ENCODE data around the gene JAML.
A peak's percentile ranks its signal among the peaks of the same experiment; 100 is the strongest.

Gene JAML

GRCh38 chr11:118221419-118221818, 3.4 kb downstream of the JAML start:
- in situ Hi-C loops (cut with MboI; ENCODE audit: low pct_unique_long_range_greater_than_20kb, low sequenced_read_pairs), result no loop called here

DNA sequence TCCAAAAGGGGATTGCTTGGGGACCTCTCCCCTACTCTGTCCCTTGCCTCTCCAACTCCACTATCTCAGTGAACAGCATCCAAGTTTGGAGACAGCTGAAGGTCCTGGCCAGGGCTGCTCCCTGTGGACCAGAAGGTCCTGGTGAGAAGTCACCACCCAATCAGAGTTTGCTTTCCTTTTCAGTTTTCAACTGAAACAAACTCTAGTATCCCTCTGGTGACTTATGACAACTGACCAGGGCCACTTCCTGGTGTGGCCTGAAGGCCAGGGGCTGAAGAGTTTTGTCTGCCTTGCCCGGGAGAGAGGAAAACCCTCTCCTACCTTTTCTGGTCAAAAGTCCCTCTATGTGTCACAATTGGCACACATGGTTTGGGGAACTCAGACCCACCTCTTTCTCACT, 5.1 kb downstream of the JAML start:
- DNase-seq, result no peak
- in situ Hi-C loops (cut with MboI; ENCODE audit: low pct_unique_long_range_greater_than_20kb, low sequenced_read_pairs), result no loop called here

More at GRCh38 chr11:118221419-118221818, 3.4 kb downstream of the JAML start:
- no peak for DNase-seq

DNA sequence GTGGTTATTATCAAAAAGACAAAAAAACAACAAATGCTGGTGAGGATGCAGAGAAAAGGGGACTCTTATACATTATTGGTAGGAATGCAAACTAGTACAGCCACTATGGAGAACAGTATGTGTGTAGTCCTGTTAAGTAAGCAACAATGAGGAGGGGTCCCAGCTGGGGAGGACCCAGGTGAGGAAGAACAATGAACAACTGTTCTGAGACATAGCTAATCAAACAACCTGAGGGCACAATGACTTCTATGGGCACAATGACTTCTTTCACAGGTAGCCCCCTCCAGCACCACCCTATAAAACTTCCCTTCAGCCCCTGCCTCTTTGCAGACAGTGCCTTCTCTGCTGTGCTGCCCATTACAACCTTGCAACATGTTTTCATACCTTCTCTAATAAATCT, 5.6 kb downstream of the JAML start:
- in situ Hi-C loops (cut with MboI; ENCODE audit: low pct_unique_long_range_greater_than_20kb, low sequenced_read_pairs), result no loop called here
- no peak for DNase-seq

DNA sequence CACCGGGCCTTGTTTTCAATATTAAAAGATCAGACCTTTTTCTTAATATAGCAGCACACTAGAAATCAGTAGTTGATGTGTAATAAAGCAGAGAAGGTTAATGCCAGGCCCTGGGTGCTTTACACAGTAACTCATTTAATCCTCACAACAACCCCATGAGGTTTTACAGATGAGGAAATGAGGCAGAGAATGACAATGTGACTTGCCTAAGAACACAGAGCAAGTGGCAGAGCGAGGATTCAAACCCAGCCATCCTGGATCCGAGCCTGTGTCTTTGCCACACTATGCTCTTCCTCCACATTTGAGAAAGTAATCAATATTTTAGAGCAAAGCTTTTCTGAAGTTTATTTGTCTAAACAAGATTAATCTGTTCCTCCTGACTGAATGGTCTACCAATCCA, 7.2 kb downstream of the JAML start:
- DNase-seq, result no peak
- in situ Hi-C loops (cut with MboI; ENCODE audit: low pct_unique_long_range_greater_than_20kb, low sequenced_read_pairs), result no loop called here

GRCh38 chr11:118216621-118217481, 8.0 kb downstream of the JAML start:
- no peak for DNase-seq
- in situ Hi-C loops (cut with MboI; ENCODE audit: low pct_unique_long_range_greater_than_20kb, low sequenced_read_pairs), result no loop called here

DNA sequence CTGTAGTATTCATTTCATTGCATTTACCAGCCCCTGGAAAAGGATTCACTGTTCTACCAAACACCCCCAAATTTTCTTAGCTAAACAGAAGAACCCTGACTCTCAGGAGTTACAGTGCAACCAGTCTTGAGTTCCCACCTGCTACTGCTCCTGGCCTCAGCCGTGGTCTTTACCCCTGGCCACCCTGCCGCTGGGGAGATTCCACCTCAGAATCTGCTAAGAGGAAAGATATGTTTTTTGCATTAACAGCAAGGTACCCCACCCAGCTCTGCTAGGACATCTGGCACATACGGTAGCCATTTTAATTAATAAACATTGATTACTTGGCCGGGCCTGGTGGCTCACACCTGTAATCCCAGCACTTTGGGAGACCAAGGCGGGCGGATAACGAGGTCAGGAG, 9.0 kb downstream of the JAML start:
- in situ Hi-C loops (cut with MboI; ENCODE audit: low pct_unique_long_range_greater_than_20kb, low sequenced_read_pairs), result no loop called here
- DNase-seq, result no peak

GRCh38 chr11:118215262-118215661, 9.5 kb downstream of the JAML start:
- no peak for DNase-seq
- in situ Hi-C loops (cut with MboI; ENCODE audit: low pct_unique_long_range_greater_than_20kb, low sequenced_read_pairs), result no loop called here

DNA sequence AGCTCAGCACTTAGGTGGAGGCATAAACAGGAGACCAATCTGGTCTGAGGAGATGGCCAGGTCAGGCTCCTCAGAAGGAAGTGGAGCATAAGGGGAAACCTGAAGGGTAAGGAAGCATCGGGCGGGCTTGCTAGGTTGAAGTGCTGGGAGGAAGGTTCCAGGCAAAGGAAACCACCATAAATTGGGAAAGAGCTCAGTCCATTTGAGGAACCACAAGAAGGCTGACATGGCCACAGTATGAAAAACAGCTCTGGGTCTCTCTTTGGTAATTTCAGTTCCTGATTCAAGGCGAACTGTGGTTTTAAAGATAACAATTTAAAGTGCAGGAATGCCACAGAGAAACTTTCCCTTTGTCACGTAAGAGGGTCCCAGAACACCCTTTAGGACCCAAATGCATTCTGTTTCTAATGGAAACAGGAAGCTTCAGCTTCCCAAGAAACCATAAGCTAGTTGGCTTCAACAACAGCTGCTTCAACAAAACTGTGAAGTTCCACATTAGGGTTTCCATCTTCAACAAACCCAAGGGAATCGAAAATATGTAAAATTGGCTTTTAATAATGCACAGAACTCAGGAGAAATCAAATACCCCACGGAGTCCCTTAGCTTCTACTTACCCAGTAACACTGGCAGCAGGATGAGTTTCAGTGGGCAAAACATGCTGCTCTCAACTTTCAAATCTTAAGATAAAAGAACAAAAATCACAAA, 10.4 kb downstream of the JAML start:
- peak; percentile 92 for DNase-seq
- in situ Hi-C loops (cut with MboI; ENCODE audit: low pct_unique_long_range_greater_than_20kb, low sequenced_read_pairs), result no loop called here

DNA sequence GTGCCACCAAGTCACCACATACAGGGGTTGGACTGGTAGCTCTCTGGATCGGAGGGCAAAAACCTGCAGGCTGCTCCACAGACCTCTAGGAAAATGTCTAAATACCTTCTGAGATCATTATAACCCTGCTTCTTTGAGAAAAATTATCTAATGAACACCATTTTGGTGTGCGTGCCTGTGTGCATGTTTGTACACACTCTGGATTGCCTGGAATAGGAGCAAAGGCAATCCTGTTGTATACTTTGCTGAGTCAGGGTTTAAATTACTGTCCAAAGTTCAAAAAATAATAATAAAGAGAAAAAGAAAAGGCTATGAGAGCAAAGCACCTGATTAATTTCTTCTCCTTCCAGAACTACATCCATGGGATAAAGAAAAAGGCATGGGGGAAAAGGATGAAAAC, 11.0 kb downstream of the JAML start:
- DNase-seq, result no peak
- in situ Hi-C loops (cut with MboI; ENCODE audit: low pct_unique_long_range_greater_than_20kb, low sequenced_read_pairs), result no loop called here

- DNase-seq, result no peak
- in situ Hi-C loops (cut with MboI; ENCODE audit: low pct_unique_long_range_greater_than_20kb, low sequenced_read_pairs), result no loop called here
These were observed 11.6 kb downstream of the JAML start for GRCh38 chr11:118213201-118213600.

GRCh38 chr11:118212781-118213191, 12.0 kb downstream of the JAML start:
- in situ Hi-C loops (cut with MboI; ENCODE audit: low pct_unique_long_range_greater_than_20kb, low sequenced_read_pairs), result no loop called here

GRCh38 chr11:118212131-118212725, 12.6 kb downstream of the JAML start:
- peak; percentile 56 for DNase-seq

More at GRCh38 chr11:118212781-118213191, 12.0 kb downstream of the JAML start:
- DNase-seq, result peak; percentile 85

GRCh38 chr11:118211006-118211405, 13.8 kb downstream of the JAML start:
- in situ Hi-C loops (cut with MboI; ENCODE audit: low pct_unique_long_range_greater_than_20kb, low sequenced_read_pairs), result no loop called here
- no peak for DNase-seq

More at GRCh38 chr11:118212131-118212725, 12.6 kb downstream of the JAML start:
- in situ Hi-C loops (cut with MboI; ENCODE audit: low pct_unique_long_range_greater_than_20kb, low sequenced_read_pairs), result no loop called here

DNA sequence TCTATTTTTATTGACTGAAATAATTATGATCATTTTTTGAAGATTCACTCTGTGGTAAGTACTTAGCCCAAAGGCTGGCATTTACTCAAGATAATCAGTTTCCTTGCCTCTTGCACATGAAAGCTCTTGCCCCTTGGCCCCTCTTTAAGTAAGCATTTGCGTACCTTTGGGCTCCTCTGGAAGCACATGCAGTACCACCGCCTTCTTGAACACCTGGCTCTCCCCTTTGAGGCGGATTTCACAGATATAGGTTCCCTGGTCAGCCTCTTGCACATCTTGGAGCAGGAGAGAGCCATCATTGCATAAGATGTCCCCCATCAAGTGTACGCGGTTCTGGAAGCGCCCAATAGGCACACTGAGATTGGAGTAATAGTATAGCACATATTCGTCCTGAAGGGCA, 14.5 kb downstream of the JAML start:
- DNase-seq, result no peak
- in situ Hi-C loops (cut with MboI; ENCODE audit: low pct_unique_long_range_greater_than_20kb, low sequenced_read_pairs), result no loop called here

DNA sequence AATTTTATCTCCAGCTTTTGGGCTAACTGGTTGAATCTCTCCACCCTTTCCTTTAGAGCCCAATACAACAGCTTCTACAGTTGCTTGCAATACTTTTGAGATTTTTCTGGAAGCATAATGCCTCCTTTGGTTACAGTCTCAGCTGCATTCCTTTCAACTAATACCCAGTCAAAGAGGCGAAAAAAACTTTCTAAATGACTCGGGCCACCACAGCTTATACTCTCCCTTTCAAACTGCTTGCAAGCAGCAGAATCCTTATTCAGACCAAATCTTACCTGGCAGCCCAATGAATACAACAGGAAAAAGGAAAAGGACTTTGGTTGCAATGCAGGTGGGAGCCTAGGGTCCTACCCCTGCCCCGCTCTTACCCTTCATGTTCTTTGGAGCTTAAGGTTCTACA, 15.8 kb downstream of the JAML start:
- DNase-seq, result no peak
- in situ Hi-C loops (cut with MboI; ENCODE audit: low pct_unique_long_range_greater_than_20kb, low sequenced_read_pairs), result no loop called here

DNA sequence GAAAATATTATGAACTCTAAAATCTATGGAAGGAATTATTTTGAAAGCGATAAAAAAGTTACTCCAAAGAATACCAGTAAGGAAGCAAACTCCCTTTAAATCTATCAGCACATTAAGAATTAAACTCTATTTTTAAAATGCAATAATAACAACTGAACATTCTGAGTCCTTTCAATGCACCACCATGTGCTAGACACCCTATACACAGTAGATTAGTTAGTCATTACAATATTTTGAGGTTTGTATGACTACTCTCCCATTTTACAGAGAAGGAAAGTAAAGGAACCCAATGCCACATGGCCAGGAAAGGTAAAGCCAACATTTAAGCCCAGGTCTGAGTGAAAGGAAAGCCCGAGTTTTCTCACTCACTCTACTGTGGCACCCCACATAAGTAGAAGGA, 17.7 kb downstream of the JAML start:
- in situ Hi-C loops (cut with MboI; ENCODE audit: low pct_unique_long_range_greater_than_20kb, low sequenced_read_pairs), result no loop called here
- no peak for DNase-seq

DNA sequence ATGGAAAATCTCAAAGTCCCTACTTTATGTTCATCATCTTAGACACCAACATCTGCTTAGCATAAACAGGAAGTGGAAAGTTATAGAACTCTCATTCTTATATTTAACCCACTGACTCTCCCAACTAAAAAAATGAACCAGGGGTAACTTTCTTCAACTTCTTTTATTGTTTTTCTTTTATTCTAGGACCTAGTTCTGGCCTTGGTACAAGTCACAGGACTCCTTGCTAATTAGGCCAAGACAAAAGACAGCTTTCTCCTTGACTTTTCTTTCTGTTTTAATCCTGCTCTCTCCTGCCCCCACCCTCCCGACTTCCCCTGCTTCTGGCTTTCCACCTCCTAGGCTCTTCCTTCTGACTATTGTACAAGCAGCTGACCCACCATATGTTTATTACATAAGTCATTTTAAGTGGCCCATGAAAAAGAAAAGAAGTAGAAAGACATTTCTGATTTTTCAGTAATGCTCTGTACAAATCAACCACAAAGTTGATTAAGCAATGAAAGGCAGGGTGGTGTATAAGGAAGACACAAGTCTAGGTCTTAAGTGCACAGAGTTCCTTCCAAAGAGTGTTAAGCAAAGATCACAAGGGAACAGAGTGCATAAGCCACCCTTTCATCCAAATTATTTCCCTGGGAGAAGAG, 18.3 kb downstream of the JAML start:
- in situ Hi-C loops (cut with MboI; ENCODE audit: low pct_unique_long_range_greater_than_20kb, low sequenced_read_pairs), result no loop called here
- peak; percentile 62 for DNase-seq

DNA sequence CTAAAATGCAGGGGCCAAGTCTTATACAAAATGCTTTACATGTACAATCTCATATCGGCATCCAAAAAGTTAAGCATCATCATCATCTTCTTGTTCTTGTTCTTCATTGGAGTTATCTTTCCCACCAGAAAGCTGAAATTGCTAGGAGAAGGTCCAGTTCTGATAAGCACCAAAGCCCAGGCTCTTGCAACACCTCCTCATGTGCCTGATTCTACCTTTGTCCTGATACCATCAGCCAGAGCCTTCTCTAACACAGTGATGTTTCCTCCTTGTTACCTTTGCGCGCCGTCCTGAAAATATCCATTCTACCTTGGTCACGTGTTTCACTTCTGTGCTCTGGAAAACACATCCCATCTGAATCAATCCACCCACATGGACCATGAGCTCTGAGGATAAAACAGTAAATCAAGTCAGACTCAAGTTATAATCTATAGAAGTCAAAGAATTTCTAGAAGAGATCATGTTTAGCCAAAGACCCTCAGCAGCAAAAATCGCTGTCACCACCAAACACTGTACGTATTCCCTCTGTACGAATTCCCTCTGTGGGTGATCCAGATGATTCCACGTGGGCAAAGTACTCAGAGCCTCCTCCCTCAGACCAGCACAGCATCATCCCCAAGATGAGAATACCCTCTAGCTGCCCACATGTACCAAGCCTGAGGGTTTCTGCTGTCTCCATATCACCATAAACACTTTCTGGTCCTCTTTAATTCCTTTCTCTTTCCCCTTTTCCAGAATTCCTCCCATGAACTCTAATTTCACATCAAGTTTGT, 19.0 kb downstream of the JAML start:
- in situ Hi-C loops (cut with MboI; ENCODE audit: low pct_unique_long_range_greater_than_20kb, low sequenced_read_pairs), result no loop called here
- DNase-seq, result no peak

Data from KBM-7 (cell line).